ENCODE data around the gene NUP37.
"Not testable (repeated sequence)": the region's sequence is repeated elsewhere in the genome, so short reads cannot be mapped to it uniquely, and the experiment has no call there.

The NUP37 gene

DNA sequence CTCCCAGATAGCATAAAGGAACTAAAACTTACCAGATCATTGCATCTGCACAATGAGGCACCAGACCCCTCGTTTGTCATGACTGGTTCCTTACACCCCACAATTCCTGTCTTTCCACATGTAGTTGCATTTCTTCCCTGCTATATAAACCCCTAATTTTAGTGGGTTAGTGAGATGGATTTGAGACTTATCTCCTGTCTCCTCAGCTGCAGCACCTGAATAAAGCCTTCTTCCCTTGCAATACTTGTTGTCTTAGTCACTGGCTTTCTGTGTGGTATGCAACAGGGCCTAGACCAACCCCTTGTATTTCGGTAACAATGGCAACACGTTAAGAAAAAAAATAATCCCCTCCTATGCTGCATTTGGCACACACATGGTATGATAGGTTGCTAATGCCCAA is 13.0 kb downstream of the NUP37 start:
- no peak overlapping the region for H3K27ac ChIP-seq
- TF ChIP-seq ZFX (IDR thresholded peaks at IDR 0.05): no peak
- TF ChIP-seq, protein P1, sequence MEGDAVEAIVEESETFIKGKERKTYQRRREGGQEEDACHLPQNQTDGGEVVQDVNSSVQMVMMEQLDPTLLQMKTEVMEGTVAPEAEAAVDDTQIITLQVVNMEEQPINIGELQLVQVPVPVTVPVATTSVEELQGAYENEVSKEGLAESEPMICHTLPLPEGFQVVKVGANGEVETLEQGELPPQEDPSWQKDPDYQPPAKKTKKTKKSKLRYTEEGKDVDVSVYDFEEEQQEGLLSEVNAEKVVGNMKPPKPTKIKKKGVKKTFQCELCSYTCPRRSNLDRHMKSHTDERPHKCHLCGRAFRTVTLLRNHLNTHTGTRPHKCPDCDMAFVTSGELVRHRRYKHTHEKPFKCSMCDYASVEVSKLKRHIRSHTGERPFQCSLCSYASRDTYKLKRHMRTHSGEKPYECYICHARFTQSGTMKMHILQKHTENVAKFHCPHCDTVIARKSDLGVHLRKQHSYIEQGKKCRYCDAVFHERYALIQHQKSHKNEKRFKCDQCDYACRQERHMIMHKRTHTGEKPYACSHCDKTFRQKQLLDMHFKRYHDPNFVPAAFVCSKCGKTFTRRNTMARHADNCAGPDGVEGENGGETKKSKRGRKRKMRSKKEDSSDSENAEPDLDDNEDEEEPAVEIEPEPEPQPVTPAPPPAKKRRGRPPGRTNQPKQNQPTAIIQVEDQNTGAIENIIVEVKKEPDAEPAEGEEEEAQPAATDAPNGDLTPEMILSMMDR (conservative IDR thresholded peaks at IDR 0.05): no peak

DNA sequence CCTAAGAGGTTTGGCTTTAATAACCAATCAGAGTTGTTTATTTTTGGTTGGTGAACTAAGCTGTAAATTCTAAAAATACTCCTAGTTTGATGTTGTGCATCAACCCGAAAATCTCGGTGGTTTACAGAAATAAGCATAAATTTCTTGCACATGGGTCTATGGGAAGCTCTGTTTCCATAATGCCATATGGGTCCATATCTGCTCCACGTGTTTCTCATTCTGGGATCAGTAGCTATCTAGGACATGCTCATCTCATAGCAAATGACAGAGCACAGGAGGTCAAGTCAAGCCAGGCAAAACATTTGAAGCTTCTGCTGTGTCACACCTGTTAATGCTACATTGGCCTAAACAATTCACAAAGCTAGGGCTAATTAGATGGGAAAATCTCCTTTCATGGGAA is 23.1 kb downstream of the NUP37 start:
- TF ChIP-seq ZFX (IDR thresholded peaks at IDR 0.05): no peak
- TF ChIP-seq, protein P1 (conservative IDR thresholded peaks at IDR 0.05): no peak
- H3K27ac ChIP-seq: no peak overlapping the region

DNA sequence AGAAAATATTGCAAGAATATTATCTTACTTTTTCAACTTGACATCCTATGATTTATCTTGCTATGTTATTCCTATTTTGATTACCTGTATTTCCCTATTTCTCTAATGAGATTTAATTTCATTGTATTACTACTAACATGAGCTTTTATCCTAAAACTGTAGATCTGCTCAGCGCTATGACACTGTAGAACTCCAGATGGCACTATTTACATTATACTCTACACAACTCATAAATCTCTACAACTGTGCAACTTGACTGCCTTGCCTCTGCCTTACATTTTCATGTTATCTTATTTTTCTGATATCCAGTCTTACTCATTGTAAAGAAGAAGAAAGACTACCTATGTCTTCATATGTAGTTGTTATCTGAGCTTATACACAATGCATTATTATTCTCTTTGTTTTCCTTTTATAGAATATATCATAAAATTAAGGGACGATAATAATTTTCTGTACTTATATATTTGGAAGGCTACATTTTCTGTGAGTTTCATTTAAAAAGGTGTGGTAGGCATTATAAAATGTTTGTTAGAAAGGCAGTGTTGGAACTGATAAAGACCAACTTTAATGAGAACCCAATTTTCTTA is 24.1 kb downstream of the NUP37 start:
- TF ChIP-seq, protein P1 (conservative IDR thresholded peaks at IDR 0.05): peak; percentile 74
- no peak for TF ChIP-seq ZFX (IDR thresholded peaks at IDR 0.05)
- H3K27ac ChIP-seq: no peak overlapping the region

DNA sequence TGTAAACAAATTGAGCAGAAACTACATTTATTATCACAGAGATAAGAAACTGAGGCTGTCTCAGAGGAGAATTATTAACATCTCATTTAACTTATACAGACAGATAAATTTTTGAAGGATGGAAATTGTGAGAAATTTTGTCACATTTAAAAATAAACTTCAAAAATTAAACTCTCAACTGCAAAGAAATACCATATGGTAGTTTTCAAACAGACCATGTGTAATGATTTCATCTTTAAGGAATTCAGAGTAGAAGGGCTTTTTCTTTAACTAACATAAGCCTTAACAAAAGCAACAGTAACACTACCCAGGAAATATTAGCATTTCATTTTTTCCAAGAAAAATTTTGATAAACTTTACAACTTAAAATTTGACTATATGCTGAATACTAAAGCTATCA is 26.6 kb downstream of the NUP37 start:
- TF ChIP-seq, protein P1 (conservative IDR thresholded peaks at IDR 0.05): no peak
- TF ChIP-seq ZFX (IDR thresholded peaks at IDR 0.05): no peak
- no peak overlapping the region for H3K27ac ChIP-seq

DNA sequence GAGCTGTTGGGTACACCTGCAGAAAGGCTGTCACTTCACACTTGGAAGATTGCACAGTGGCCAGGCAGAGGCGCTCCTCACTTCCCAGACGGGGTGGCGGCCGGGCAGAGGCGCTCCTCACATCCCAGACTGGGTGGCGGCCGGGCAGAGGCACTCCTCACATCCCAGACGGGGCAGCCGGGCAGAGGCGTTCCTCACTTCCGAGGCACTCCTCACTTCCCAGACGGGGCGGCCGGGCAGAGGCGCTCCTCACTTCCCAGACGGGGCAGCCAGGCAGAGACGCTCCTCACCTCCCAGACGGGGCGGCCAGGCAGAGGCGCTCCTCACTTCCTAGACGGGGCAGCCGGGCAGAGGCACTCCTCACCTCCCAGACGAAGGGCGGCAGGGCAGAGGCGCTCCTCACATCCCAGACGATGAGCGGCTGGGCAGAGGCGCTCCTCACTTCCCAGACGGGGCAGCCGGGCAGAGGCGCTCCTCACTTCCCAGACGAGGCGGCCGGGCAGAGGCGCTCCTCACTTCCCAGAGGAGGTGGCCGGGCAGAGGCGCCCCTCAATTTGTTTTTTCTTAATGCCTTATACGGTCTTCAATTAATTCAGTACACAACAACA is 30.6 kb downstream of the NUP37 start:
- not testable (repeated sequence) for H3K27ac ChIP-seq

DNA sequence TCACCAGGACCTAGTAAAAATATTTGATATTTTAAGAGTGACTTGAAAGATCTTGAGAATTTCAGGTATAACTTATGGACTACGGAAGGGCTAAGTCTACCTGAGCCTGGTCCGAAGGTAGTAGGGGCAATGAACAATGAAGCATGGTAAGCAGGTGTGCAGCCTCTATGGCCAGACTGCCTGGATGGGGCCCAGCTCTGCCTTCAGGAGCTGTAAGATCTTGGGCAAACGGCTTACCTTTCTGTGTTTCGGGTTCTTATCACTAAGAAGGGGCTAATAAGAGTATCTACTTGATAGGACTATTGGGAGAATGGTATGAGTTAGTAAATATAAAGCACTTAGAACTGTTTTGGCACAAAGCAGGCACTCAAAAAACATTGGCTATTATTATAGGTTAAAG is 39.1 kb downstream of the NUP37 start:
- TF ChIP-seq, protein P1 (conservative IDR thresholded peaks at IDR 0.05): no peak
- no peak for TF ChIP-seq ZFX (IDR thresholded peaks at IDR 0.05)
- H3K27ac ChIP-seq: no peak overlapping the region

DNA sequence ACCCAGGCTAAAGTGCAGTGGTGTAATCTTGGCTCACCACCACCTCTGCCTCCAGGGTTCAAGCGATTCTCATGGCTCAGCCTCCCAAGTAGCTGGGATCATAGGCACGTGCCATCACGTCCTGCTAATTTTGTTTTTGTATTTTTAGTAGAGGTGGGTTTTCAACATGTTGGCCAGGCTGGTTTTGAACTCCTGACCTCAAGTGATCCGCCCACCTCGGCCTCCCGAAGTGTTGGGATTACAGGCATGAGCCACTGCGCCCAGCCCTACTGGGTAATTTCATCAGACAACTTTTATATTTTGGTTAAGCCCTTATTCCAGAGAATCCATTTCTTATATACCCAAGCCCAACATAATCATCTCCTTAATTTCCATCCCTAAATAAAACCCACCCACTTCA is 47.8 kb downstream of the NUP37 start:
- H3K27ac ChIP-seq: not testable (repeated sequence)

DNA sequence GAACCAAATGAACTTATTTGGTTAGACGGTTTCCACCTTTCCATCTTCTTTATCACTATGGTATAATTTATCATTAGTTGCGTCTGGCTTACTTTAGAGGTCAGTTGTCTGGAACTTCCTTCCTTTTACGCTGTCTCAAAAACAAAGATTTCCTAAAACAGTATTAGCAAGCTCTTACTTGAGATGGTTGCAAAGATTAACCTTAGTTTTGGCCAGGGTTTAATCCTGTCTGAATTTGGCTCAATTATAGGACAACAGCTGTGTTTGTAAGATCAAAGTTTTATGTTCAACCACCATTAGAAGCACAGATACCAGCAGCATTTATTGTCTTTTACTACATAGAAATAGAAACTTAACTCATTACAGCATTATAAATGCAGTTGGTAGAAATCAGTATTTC is 50.2 kb downstream of the NUP37 start:
- TF ChIP-seq, protein P1 (conservative IDR thresholded peaks at IDR 0.05): no peak
- no peak for TF ChIP-seq ZFX (IDR thresholded peaks at IDR 0.05)

More for the DNA sequence above, 50.2 kb downstream of the NUP37 start:
- H3K27ac ChIP-seq: no peak overlapping the region

All from C4-2B (cell line).